GM21515 (cell line): ENCODE results near the gene OR1E2.
"Not testable (repeated sequence)": the region's sequence is repeated elsewhere in the genome, so short reads cannot be mapped to it uniquely, and the experiment has no call there.

ENCODE experiments used
- ATAC-seq: cut with Tn5 transposase; IDR thresholded peaks from one replicate; pipeline ENCODE4 v1.9.1; 2021; ENCODE audit not compliant: unreplicated experiment

OR1E2 gene, protein sequence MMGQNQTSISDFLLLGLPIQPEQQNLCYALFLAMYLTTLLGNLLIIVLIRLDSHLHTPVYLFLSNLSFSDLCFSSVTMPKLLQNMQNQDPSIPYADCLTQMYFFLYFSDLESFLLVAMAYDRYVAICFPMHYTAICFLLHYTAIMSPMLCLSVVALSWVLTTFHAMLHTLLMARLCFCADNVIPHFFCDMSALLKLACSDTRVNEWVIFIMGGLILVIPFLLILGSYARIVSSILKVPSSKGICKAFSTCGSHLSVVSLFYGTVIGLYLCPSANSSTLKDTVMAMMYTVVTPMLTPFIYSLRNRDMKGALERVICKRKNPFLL

DNA sequence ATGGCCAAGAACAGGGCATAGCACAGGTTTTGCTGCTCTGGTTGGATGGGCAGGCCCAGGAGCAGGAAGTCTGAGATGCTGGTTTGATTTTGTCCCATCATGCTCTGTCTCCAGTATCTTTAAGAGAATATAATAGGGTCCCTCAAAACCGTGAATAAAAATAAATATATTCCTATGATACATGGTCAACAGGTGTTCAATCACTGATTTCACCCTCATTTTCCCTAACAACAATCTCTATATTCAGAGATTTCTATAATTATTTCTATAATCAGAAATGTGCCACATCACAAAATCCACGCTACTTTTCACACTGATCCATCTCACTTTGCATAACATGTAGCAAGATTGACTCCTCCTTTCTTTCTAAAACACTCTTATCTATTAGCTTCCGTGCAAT is at the start of gene OR1E2:
TSS of gene OR1E2 (minus strand) at position 101 of the 400 bp plus-strand sequence. CDS start at position 101, 0 bp downstream.
- no peak for ATAC-seq

DNA sequence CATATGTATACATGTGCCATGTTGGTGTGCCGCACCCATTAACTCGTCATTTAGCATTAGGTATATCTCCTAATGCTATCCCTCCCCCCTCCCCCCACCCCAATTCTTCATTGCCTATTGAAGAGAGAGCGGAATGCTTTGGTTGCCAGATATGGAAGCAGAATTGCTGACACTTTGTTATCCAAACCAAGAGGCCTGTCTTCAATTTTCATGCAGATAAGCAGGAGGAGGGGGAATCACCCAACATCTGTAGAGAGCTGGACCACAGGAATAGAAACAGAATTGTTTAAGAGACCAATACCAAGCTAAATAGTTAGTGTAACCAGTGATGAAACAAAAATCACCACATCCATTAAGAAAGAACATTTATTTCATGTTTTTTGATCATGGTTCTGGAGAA is 49.2 kb upstream of the OR1E2 start:
- no peak for ATAC-seq

DNA sequence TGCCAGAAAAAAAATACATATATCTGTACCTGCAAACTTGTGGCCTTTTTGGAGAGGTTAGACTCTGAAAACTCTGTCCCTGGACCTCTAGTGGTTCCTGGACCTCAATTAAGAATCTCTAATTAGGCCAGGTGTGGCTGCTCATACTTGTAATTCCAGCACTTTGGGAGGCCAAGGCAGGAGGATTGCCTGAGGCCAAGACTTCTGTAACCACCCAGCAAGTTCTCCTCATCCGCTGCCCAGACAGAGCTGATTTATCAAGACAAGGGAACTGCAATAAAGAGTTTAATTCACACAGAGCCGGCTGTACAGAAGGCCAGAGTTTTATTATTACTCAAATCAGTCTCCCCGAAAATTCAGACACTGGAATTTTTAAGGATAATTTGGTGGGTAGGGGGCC is 46.3 kb upstream of the OR1E2 start:
- no peak for ATAC-seq

DNA sequence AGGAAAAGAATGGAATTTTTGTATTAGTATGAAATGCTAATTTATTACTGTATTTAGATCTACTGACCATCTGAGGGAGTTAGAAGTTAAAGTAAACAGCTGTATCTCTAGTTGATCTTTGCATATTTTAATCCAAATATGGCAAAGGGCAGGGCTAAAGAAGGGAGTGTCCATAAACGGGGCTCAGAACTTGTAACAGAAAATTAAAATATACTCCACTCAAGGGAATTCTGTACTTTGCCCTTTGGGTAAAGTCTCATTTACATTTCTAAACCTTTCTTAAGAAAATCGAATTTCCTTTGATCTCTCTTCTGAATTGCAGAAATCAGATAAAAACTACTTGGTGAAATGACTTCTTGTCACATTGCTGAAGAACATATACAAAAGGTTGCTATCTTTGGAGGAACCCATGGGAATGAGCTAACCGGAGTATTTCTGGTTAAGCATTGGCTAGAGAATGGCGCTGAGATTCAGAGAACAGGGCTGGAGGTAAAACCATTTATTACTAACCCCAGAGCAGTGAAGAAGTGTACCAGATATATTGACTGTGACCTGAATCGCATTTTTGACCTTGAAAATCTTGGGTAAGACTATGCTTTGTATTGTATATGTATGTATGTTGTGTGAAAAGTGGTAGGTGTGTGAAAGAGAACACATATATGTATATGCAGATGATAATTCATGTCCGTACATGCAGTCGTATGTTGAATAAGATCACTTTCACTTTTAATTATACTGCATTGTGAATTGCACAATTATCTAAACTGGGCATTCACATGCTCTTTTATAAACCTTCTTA is 42.4 kb upstream of the OR1E2 start, which contains the start of gene ASPA:
TSS of gene ASPA (plus strand) at position 186 of the 799 bp plus-strand sequence. CDS start at position 349, 163 bp downstream.
- ATAC-seq = no peak

DNA sequence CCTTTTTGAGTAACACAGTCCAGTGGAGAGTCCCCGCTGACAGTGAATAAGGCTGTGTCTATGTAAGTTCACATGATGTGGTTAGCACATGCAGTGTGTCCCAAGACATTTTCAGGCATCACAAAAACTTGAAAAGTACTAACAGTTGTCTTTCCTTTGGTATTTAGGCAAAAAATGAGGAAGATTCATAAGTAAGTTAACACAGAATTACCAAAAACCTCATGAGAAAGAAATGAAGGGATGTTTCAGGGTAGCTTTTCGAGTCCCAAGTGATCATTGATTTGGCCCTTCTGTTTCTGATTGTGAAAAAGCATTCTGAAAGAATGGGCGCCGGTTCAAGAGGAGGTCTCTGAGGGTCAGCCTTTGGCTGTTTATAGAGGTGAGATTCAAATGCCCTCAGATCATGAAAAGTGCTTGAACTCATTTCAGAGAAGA is 41.6 kb upstream of the OR1E2 start:
- no peak for ATAC-seq

DNA sequence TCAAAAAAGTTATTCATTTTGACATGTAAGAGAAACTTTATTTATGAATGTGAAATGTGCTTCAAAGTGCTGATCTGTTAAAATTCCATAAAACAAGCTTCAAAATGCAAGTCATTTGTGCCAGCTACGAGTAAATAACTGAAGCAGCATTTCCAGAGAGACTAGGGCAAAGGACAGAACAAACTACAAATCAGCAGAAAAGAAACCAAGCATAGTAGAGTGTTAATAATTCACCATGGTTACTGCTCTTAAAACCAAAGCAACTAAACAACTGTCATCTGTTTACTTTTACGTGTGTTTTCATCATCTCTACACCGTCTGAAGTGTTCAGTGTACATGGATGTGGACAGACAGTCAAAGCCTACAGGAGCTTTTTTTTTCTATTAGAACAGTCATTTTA is 40.6 kb upstream of the OR1E2 start:
- ATAC-seq = no peak

DNA sequence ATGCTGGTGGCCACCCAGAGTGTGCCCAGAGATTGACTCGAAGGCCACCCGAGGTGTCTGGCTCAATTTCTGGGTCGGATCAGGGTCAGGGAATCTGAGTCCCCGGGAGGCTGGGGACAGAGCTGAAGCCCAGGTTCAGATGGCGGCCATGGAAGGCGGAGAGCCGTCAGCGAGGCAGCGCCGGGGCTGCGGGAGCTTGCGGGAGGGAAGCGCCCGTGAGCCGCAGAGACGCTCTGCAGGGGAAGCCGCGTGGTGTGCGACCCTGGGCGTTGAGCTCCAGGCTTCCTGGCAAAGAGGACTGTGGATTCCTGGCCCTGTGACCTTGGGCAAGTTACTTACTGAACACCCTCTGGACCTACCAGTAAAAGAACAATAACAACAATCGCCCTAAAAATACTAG is 38.5 kb upstream of the OR1E2 start:
- no peak for ATAC-seq

DNA sequence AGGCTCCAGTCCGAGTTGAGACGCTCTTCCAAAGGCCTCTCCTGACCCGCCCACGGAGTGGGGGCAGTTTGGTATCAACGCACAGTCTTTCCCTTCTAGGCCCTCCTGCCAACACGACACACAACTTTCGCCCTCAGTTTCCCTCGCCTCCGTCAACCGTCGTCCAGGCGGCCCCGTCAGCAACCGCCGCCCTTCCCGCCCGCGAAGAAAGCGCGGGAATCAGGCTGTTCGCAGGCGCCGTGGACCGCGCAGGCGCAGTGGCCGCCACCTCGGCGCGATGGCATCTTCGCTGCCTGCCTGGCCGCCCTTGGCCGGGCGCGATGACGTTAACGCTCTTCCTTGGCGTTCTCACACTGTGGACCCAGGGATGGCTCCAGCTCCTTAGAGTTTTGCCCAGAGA is 38.0 kb upstream of the OR1E2 start, which contains the start of gene SPATA22:
TSS of gene SPATA22 (minus strand) at position 221 of the 400 bp plus-strand sequence. CDS start 2,494 bp downstream, outside the sequence.
- ATAC-seq = no peak

DNA sequence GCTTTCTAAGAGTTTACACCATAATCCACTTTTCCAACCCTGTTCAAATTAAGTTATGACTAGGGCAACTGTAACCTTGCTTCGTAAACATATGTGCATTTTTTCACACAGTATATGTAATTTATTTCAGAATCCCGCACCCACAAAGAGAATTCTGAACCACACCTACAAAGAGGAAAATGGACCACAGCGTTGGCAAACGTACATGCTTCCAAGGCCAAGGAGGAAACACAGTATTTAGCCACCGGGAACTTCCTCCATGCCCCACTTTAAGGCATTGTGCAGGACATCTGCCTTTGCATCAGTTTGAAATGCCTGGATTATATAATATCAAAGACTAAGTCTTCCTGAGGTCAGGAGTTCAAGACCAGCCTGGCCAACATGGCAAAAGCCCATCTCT is 35.9 kb upstream of the OR1E2 start:
- no peak for ATAC-seq

DNA sequence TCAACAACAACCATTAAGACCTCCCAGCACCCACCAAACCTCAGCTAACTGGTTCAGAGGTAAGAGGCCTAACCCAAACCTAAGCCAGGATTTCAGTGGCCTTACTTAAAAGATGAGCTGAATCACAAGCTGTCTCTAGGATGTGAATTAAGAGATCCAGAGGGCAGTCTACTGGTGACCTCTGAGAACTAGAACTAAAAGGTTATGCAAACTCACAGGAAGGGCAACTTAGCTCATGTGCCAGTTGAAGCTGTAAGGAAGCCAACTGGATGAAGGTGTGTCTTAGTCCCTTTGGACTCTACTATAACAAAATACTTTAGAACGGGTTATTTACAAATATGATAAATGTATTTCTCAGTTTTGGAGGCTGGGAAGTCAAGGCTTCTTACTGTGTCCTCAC is 32.7 kb upstream of the OR1E2 start:
- ATAC-seq = not testable (repeated sequence)

DNA sequence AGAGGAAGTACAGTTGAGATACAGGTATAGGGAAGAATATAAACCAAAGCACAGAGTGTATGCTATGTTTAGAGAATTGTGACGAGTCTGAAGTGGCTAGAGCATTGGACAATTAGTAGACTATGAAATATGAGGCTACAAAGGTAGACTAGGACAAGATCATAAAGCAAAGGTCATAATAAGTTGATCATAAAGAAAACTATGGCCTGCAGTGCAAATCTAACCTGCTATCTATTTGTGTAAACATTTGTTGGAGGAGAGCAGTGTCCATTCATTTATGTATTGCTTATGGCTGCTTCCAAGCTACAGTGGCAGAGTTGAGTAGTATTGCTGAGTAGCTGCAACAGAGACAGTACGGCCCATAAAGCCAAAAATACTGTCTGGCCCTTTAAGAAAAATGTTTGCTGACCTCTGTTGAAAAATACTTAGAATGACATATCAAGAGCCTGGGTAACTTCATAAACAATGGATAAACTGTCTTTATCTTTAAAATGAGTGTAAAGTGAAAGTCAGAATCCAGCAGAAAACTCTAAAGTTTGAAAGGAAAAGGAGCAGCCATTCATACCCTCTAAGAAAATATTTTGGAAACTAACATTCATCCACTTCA is 14.5 kb upstream of the OR1E2 start:
- ATAC-seq = no peak

DNA sequence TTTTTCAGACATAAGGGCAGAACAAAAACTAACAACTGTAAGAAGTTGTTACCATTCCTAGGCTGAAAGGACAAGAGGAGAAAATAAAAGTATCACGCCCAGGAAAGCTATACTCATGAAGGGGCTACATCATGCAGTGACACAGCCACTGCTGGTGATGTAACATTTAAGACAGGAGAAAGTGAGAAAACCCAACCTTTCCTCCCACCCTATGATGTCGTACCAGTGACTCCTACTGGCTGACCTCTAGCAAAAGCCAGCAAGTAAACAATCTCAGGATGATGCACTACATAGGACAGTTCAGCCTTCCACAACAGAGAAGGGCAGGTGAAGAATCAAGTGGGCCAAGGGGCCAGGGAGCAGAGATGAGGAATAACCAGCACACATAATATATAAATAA is 14.0 kb upstream of the OR1E2 start:
- no peak for ATAC-seq

DNA sequence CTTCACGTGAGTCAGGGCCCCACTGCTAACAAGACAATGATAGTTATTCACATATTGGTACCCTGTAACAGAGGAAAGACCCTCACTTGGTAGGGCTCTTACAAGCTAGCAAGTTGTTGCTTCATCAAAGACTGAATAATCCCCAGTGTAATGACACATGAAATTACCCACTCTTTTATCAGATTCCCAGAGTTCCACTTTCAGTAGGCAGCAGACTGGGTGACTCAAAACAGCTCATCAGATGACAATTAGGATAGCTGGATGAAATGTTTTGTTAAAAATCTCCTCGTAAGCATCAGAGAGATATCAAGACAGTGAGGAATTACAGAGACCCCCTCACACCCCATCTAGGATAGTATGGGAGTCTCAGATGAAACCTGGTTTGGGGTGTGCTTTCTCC is 6.8 kb upstream of the OR1E2 start:
- ATAC-seq = no peak

DNA sequence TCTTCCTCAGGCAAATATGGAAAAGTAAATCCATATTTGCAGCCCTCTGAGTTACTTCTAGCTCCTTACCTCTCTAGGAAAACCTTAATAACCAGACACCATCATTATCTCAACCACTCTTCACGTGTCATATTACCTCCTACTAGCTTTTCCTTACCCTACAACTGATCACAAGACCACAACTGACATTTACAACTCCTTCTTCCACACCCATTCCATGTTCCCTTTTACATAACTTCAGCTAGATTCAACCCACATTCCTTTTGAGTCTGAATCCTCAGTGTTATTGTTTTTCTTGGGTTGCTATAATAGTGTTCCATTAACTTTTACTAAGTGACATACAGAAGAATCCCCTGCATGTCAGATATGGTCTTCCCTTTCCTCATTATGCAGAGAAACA is 4.7 kb upstream of the OR1E2 start:
- ATAC-seq = no peak

DNA sequence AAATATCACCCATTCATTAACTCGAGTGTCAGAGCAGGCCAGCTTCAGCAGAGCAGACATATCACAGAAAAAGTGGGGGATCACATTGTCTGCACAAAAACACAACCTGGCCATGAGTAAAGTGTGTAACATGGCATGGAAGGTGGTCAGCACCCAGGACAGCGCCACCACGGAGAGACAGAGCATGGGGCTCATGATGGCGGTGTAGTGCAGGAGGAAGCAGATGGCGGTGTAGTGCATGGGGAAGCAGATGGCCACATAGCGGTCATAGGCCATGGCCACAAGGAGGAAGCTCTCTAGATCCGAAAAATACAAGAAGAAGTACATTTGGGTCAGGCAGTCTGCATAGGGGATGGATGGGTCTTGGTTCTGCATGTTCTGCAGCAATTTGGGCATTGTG is 426 bp downstream of the OR1E2 start:
- ATAC-seq = not testable (repeated sequence)

DNA sequence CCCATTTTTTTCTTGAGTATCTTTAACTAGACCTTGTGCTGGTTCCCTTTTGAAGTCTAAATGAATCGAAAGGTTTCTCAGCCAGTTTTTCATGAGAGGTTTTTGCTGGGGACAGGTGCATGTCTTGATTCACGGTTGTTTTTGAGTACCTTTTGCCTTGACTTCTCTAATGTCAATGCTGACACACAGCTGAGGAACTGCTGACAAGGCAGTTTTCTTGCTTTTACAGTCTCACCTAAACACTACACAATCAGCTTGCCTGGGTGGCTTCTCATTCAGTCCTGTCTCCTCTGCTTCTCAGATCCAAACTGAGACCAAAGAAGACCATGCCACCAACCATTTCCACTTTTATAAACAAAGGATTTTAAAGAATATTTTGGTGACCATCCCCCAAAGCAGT is 15.4 kb downstream of the OR1E2 start:
- no peak for ATAC-seq

DNA sequence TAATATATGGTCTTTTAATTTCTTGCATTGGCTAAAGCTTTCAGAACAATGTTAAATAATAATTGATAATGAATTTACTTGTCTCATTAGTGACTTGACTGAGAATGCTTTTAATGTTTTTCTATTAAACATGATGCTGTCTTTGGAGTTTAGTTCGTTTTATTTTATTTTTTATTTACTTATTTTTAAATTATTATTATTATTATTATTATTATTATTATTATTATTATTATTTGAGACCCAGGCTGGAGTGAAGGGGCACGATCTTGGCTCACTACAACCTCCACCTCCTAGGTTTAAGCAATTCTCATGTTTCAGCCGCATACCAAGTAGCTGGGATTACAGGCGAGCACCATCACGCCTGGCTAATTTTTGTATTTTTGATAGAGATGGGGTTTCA is 18.0 kb downstream of the OR1E2 start:
- no peak for ATAC-seq

DNA sequence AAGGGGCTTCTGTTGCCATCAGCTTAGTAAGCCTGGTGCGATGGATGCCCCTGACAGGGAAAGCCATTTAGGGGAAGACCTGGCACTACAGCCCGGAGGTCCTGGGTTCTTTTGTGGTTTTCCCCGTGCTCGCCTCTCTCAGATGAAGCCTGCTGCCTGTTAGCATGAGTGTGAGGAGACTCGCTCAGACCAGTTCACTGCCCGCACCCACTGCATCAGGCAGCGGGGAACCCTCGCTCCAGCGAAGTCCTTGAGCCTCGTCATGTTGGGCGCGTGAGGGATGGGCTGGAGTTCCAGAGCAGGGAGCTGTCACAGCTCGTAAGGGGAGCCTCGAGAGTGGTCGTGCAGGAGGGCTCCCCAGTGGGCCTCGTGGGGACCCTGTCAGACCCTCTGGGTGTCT is 21.4 kb downstream of the OR1E2 start:
- not testable (repeated sequence) for ATAC-seq

DNA sequence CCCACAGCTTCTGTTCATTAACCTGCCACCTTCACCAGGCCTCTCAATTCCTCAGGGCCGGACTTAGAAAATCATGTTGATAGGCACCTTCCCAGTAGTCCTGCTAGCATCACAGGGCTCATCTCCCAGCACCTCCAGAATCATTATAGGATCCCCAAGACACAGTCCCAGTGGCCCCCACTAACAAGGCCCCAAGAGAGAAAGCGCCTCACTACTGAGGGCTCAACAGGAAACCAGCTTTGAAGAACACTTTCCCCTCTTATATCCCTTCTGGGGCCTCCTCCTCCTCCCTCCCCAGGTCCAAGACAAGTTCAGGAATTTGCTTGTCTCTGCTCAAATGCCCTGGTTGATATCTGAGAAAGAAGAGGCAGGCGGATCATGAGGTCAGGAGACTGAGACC is 22.6 kb downstream of the OR1E2 start, which contains the start of gene OR3A3:
TSS of gene OR3A3 (plus strand) at position 301 of the 400 bp plus-strand sequence.
- no peak for ATAC-seq

DNA sequence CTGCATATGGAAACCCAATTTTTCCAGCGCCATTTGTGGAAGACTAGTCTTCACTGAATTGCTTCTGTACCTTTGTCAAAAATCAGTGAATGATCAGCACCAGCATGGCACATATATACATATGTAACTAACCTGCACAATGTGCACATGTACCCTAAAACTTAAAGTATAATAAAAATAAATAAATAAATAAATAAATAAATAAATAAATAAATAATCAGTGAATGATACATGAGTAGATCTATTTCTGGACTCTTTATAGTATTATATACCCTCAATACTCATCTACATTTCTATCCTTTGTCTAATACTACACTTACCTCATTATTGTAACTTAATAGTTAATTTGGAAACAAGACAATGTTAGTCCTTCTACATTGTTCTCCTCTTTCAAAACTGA is 29.8 kb downstream of the OR1E2 start:
- not testable (repeated sequence) for ATAC-seq

DNA sequence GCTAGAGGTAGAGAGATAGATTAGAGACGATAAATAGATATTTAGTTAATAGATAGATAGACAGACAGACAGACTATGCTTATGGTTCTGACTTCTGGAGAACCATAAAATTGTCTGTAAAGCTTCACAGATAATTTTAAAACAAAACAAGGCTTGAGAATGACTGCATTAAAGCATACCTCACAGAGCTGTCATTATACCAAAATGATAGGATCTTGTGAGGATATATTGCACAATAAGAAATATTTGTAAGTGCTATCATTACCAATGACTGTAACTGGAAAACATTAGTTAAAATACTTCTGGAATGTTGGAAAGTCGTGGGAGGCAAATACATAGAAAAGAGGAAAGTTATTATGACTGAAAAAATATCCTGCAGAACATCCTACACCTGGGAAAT is 31.9 kb downstream of the OR1E2 start:
- no peak for ATAC-seq

DNA sequence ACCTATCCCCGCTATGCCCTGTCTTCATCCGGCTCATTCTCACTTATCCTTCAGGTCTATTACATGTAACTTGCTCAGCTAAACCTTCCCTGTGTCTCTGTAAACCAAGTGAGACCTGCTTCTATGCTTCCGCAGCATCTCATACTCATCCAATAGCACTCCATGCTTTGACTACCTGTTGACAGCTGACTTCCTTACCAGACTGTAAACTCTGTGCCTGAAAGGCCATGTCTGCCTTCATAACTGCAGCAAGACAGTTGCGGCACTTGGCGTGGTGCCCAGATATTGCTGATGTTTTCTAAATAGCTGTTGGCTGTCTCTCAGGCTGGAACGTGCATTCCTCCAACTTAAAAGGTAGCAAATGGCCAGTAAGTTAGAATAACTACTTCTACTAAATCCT is 33.6 kb downstream of the OR1E2 start:
- no peak for ATAC-seq
